GM19397 (cell line): ENCODE measurements around the gene ARPP19.
"Not testable (repeated sequence)": the region's sequence is repeated elsewhere in the genome, so short reads cannot be mapped to it uniquely, and the experiment has no call there.

Source experiments
- ATAC-seq: cut with Tn5 transposase; IDR thresholded peaks from one replicate; pipeline ENCODE4 v1.9.1; 2021; ENCODE audit warnings: mild to moderate bottlenecking, moderate library complexity; ENCODE audit not compliant: unreplicated experiment

Gene ARPP19

DNA sequence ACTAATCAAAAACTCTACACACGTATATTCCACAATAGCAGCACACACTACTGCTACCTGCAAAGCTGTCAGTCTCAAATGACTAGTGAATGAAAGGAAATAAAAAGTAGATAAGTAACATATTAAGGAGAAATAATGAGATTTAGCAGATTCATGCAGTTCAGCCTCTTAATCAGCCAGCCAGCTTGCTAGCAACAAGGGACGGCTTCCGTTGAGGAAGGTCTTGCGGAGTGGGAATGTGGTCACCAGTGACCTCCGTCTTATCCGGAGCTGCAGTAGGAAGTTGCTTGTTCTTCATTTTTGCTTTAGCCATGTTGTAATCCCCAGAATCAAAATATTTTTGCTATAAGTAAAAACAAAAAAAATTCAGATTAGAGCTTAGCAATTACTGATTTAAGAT, 17.1 kb downstream of the ARPP19 start:
- ATAC-seq: no peak

DNA sequence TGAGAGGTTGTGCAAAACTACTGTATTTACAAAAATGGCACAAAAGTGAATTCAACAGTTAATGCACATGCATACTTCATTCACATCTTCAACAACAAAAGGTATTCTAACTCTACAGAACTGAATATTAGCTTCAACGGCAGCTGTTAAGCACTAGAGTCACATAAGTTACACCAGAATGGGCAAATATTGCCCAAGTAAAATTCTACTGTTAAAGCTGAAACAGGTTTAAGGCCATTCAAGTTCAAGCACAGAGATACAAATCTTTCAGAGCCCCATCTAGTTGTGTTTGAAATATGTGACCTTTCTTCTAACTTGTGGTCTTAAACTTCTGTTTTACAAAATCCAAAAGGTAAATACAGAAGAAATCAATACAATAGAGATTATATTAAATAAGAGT, 17.6 kb downstream of the ARPP19 start:
- ATAC-seq: not testable (repeated sequence)

DNA sequence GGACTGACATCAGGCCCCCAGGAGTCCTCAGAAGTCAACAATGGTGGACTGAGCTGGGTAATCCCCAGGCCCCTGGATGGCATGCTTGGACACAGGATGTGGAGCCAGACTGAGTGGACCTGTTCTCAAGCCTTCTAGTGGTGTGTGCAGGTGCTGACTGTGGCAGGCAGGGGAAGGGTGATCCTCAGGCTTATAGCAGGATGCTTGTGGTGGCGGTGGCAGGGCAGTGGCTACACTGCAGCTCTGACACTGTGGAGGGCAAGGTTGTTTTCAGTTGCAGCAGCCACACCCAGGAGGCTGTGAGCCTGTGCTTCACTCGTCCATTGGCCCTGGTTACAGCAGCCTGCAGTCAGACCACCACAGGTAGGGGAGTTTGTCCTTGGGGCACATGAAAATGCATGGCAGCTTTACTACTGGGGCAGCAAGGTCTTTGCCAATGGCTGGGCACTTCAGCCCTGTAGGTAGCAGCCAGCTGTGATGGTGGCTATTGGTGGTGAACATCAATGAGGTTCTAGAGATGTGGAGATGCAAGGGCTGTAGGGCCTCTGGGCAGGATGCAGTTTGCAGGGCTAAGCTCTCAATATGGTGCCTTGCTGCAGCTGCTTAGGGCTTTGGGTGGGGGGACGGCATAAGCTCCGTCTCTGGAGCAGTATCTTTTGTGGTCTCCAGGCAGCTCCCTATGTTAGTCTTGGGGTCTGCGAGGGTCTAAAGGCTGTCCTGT, 22.6 kb downstream of the ARPP19 start:
- ATAC-seq: no peak

DNA sequence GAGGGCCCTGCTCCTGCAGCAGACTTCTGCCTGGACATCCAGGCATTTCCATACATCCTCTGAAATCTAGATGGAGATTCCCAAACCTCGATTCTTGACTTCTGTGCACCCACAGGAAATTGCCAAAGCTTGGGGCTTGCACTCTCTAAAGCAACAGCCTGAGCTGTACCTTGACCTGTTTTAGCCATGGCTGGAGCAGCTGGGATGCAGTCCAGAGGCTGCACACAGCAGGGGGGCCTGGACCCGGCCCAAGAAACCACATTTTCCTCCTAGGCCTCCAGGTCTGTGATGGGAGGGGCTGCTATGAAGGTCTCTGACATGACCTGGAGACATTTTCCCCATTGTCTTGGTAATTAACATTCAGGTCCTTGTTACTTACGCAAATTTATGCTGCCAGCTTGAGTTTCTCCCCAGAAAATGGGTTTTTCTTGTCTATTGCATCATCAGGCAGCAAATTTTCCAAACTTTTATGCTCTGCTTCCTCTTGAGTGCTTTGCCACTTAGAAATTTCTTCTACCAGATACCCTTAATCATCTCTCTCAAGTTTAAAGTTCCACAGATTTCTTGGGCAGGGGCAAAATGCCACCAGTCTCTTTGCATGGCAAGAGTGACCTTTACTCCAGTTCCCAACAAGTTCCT, 28.3 kb downstream of the ARPP19 start:
- ATAC-seq: no peak

DNA sequence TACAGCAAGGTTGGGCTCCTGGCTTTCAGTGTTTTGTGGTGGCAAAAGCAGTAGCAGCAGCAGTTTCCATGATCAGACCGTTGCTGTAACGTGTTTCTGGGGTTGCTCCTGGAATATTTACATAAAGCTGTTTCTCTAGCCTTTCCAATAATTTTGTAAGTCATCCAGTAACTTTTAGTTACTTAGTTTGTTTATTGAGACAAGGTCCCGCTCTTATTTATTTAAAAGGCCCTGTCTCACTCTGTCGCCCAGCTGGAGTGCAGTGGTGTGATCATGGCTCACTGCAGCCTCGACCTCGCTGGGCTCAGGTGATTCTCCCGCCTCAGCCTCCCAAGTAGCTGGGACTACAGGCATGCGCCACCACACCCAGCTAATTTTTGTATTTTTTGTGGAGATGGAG, 31.4 kb downstream of the ARPP19 start:
- ATAC-seq: no peak

DNA sequence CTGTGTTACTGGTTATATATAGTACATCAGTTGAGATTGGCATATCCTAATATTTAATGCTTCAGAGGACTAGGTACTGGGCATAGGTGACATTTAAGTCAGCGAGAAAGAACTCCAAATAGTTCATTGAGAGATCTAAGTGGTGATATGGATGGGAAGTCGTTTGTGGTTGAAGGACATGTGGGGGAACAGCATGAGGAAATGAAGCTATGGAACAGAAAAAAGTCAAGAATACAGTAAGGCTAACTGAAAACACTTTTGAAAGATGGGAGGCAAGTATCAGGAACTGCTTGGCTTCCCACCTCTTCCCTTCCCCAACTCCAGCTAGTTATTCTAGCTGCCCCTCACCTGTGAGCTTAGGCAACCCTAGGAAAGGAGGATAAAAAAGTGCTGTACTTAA, 36.4 kb downstream of the ARPP19 start:
- ATAC-seq: no peak

DNA sequence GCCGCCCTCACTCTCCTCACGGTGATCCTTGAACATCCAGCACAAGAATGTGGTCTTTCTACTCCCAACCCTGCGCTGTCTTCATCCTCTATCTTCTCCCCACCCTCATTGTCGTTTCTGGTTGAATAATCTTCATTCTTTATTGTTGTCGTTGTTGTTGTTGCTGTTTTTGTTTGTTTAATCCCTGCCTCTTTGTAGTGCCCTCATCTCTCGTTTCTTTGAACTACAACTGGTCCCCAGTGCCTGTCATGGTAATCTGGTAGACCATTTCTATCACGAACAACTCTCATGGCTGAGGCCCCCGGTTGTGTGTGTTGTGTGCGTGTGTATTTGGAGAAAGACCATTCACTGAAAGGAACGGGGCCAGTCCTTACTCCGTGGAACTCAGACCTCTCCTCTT, 38.9 kb downstream of the ARPP19 start:
- ATAC-seq: no peak

DNA sequence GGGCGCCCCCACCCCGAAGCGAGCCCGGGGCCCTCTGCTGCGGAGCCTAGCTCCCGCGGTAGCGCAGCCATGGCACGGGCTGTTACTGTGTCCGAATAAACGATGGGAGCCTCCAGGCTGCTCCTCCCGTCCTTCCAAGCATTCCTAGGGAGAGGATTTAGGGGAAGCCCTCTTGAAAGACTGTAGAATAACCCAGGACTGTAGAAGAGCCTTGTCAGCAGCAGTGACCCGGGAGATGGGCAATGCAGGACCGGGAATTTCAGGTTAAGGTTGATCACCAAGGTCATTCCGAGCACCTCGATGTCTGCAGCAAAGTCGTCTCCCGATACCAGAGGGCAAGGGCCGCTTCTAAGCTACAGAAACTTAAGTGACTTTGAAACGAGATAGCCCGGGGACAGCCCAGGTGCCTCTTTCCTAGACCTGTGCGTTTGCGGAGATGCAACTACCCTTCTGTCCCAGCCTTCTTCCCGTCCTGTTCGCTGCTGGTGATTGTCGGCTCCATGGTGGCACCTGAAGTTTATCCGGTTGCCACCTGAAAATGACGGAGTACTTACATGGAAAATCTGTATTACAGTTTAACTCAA, 39.4 kb downstream of the ARPP19 start:
- ATAC-seq: no peak

DNA sequence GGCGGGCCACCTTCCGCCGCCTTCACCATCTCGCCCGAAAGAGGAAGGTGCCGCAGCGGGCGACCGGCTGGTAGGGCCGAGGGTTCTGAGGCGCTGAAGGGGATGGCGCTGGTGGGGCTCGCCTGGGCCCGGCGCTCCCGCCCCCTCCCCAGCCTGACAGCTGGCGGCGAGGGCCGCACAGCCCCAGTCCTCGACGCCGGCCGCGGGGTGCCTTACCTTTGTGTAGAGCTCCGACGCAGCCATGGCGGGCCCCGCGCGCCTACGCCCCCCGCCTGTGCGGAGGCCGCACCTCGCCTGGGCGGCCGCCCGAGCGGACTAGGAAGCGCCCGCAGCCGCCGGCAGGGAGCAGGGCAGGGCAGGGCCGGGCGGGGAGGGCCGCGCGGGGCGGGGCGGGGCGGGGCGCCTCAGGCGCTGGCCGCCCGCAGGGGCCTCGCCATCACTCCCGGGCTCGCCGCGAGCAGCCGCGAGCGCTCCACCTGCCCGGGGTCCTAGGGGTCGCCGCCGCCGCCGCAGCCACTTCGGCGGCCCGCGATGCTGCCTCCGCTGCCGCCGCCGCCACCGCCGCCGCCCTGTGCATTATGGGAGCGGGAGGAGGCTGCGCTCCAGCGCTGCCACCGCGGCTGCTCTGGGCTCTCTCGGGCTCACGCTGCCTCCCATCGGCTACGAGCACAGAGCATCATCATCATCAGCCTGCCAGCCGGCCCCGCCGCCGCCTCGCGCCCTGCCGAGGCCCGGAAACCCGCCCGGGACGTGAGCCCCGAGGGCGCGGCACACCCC, 40.1 kb downstream of the ARPP19 start, which contains the start of gene MYO5A:
Gene MYO5A, minus strand, starts transcription at position 317 of the 777 bp plus-strand sequence. Its CDS starts 74 bp downstream, at position 243.
- peak; percentile 85 for ATAC-seq

DNA sequence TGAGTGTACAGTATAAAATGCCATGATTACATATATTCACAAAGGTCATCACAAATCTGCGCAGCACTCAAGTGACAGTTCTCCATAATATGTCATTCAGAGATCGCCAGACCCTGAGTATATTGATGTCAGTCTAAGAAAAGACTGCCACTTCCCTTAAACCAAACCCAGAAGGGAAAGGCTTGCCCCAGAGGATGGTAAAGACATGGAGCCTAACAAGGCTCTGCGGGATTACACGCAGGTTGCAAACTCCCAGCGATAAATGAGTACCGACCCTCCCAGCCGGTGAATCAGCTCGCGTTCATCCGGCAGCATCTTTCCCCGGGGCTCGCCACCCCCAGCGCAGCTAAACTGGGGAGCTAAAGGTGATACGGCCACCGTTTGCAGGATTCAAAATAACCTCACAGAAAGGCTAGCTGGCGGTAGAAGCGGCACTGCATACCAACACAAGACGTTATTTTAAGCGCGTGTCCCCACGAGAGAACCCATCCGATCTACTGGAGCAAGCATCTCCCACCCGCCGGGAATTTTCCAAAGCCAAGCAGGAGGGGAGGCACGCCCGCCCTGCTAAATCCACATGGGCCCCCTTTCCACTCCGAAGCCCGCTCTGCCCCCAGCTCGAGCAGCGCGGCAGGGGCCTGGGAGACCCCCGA, 40.8 kb downstream of the ARPP19 start:
- ATAC-seq: no peak

DNA sequence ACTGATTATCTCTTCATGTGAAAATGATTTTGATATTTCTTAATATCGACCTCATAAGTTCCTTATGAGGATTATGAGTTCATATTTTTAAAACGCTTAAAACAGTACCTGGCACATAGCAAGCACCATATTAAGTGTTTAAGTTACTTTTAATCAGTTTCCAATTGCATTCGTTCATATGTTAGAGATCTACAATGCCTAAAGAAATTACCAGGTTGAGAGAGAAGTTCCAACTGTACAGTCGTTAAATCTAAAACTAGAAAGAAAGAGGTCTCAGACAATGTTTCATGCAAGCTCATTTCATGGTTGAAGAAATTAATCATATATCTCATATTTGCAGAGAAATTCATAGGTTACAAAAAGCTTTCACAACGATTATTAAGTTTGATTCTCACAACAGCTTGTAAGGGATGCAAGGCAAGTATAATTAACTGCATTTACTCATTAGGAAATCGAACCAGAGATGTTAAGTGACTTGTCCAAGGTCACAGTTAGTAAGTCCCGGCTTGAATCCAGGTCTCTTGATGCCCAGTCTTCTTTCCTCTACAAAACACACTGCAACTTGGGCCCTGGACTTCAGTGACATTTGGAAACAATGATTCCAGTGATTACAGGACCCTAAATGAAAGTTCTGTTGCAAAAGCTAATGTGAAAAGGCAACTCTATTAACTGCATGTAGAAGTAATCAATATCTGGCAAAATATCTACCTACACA, 41.5 kb downstream of the ARPP19 start:
- ATAC-seq: no peak

DNA sequence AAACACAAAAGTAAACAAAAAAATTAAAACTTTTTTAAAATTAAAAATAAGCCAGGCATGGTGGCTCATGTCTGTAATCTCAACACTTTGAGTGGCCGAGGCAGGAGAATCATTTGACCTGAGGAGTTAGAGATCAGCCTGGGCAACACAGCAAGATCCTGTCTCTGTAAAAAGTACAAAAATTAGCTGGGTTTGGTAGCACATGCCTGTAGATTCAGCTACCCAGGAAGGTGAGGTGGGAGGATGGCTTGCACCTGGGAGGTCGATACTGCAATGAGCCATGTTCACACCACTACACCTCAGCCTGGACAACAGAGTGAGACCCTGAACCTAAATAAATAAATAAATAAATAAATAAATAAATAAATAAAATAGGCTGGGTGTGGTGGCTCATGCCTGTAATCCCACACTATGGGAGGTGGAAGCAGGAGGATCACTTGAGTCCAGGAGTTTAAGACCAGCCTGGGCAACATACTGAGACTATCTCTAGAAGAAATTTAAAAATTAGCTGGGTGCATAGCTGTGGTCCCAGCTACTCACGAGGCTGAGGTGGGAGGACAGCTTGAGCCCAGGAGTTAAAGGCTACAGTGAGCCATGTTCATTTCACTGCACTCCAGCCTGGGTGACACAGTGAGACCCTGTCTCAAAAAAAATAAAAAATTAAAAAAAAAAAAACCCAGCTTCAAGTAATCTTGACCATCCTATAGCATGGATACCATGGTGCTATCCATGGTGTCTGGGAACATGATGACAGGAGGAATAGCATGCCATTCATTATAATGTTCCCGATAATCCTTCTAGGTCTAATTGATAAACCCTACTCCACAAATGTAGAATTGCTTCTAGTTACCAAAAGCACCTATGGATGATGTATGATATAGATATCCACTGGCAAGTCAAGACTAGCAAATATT, 44.4 kb downstream of the ARPP19 start:
- no peak for ATAC-seq

DNA sequence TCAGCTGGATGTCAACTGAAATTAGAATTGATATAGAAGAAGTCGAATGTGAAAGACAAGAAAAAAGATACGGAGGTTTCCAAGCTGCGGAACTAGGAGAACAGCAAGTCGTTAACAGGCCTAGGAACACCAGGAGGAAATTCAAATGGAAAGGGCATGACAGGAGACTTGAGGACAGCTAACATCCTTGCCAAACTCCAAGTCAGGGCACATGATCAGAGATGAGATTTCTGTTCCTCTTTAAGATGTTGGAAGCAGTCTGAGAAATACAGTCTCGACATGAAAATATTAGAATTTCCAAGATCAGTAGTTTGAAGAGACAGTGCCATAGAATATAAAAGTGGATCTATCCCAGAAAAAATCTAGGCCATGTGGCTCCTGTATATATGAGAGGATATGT, 45.2 kb downstream of the ARPP19 start:
- no peak for ATAC-seq

DNA sequence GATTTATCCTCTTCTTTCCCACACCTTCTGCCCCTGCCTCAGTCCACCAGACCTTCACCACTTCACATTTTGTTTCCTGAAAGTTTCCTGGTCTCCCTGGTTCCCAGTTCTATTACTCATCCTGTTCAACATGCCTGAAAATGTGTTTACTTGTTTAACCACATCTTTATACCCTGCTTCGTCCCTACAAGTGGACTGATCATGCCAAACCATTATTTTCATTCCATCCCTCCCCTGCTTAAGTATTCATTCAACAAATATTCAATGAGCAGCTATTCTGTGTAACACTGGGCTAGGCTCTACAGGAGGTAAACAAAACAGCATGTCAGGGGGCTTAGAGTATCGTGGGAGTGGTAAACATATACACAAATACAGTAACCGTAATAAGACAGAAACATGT, 45.6 kb downstream of the ARPP19 start:
- no peak for ATAC-seq

DNA sequence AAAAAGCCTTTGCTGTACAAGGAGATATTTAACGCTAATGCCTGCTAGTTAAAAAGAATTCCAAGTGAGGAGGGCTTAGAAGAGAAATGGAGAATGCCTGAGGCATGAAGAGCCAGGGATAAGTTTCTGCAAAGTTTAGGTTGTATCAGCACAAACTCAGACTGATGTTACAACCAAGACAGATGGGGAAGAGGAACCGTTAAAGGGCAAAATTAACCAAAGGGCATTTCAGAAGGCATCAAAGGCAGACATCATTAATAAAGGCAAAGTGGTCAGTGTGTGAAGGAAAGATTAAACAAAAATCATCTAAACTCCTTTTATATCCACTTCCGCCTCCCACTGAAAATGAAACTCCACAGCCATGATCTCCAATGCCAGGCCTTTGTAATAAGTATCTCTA, 47.1 kb downstream of the ARPP19 start:
- ATAC-seq: no peak

DNA sequence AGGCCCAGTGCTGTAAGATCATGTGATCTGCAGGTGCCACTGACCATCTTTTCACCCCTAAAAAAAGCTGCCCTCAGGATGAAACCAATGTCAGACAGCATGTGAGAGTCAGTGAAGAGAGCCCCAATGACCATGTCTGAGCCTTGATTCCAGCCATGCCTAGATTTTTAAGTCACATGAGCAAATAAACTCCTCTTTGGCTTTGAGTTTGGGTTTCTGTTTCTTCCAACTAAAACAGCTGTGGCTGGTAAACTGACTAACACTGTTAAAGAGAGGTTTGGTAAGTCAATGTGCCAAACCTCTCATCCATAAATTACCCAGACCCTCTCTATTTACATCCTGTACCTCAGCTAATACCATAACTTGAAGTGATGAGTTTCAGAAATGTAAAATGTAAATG, 48.4 kb downstream of the ARPP19 start:
- ATAC-seq: no peak

DNA sequence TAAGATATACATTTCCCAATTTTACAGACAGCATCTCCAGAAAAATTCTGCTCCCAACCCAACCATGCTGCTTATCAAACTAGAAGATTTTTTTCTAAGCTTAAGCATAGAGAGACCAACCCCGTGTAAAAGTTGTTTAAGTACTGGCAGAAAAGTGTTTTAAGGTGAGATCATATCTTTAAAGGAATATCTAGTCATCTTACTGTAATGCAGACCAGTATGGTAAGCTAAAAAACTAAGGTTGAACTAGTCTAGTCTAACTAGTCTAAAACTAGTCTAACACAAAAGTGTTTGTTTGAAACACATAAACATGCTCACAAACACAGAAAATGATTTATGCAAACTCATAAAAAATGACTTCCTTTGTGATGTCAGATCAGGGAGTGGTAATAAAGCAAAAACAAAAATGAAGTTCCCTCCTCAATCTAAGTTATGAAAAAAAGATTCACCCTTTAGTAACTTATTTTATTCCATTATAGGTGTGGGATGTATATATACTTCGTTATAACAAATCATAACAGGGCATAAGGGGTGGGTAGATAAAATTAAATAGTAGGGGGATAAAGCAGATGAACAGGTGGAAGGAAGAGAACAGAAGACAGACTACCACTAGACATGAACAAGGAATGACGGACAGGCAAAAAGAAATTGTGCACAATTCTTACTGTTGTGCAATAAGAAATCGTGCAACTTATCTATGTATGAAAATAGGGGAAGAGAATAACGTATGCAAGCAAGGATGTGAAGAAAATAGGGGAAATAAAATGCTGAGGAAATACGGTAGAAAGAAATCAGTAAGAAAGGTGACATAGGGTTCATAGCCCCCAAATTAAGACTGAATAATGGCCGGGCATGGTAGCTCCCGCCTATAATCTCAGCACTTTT, 50.1 kb downstream of the ARPP19 start:
- ATAC-seq: no peak

DNA sequence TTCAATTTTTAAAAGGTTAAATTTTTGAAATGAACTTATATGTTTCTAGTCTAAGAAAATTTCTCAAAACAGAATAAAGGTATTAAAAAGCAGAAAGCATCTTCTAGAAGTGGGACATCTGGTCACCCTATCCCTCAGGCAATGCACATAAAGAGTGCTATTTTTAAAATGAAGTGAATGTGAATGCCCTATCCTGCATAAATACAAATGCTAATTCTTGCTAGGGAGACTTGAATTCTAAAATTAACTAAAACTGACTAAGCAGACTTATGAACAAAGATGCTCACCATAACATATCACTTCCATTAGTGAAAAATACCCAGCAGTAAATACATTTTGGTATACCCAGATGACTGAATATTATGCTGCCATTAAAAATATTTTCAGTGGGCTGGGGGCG, 51.8 kb downstream of the ARPP19 start:
- ATAC-seq: no peak
